SK-N-SH (cell line): ENCODE measurements around the gene FDXR. TPM values are rescaled to one million over a fixed set of nuclear protein-coding genes. Genes with fewer than 3 reads are reported as not detected.
A peak's percentile ranks its signal among the peaks of the same experiment; 100 is the strongest.
"Not testable (repeated sequence)": the region's sequence is repeated elsewhere in the genome, so short reads cannot be mapped to it uniquely, and the experiment has no call there.

Experiments used
- CTCF ChIA-PET: fragments of 300-600, 350-600 bp; formaldehyde crosslinking; extraction: SDS; loops from one replicate; lab custom pipeline; 2021; lab: Yijun Ruan, JAX
- POLR2A ChIA-PET: fragments of 350-600 bp; sonication (Branson Sonifier 250); formaldehyde crosslinking; extraction: SDS; loops from one replicate; lab custom pipeline; 2020; ENCODE audit warnings: antibody characterized with exemption, inconsistent platforms; lab: Yijun Ruan, JAX
- DNase-seq: peaks from one replicate; pipeline ENCODE4 v3.0.0; 2012
- H2AFZ ChIP-seq: fragments of 200-600 bp; sonication (generic); 2 replicates; pipeline ENCODE4 v1.8.1; 2016; ENCODE audit warnings: antibody characterized with exemption, mild to moderate bottlenecking, low read depth
- H3F3A ChIP-seq: fragments of 200-600 bp; sonication (generic); replicated peaks from 2 replicates; pipeline ENCODE3; 2016; ENCODE audit warnings: antibody characterized with exemption, mild to moderate bottlenecking; ENCODE audit not compliant: insufficient read depth
- H3K27ac ChIP-seq, 2 experiments: fragments of 200-500 bp in 1 of 2; fragments of 200-600 bp in 1 of 2; sonication (Bioruptor generic) in 1 of 2; sonication (generic), shearing (Covaris generic) in 1 of 2; 2 replicates each; pipeline versions ENCODE4 v1.5.1 to v1.6.1; 2014 to 2016; ENCODE audit warnings: low read depth in 2 of 2, inconsistent platforms in 1 of 2, low read length in 1 of 2, mild to moderate bottlenecking in 1 of 2, mixed read lengths in 1 of 2
- H3K27me3 ChIP-seq: fragments of 200-600 bp; sonication (generic), shearing (Covaris generic); 2 replicates; pipeline ENCODE4 v1.6.1; 2016; ENCODE audit warnings: mixed run types; ENCODE audit not compliant: insufficient read depth
- H3K36me3 ChIP-seq, 2 experiments: fragments of 200-500 bp in 1 of 2; fragments of 200-600 bp in 1 of 2; sonication (Bioruptor generic) in 1 of 2; sonication (generic) in 1 of 2; replicated peaks in 1 of 2; 2 replicates each; pipeline versions ENCODE3 to v1.5.1; 2014 to 2016; ENCODE audit warnings: low read length in 1 of 2, mild to moderate bottlenecking in 1 of 2; ENCODE audit not compliant: insufficient read depth in 2 of 2, control insufficient read depth in 1 of 2
- H3K4me1 ChIP-seq, 2 experiments: fragments of 200-500 bp in 1 of 2; fragments of 200-600 bp in 1 of 2; sonication (Bioruptor generic) in 1 of 2; sonication (generic), shearing (Covaris generic) in 1 of 2; 2 replicates each; pipeline versions ENCODE4 v1.5.1 to v1.6.1; 2014 to 2016; ENCODE audit warnings: low read depth in 1 of 2, low read length in 1 of 2, mixed run types in 1 of 2; ENCODE audit not compliant: insufficient read depth in 2 of 2, control insufficient read depth in 1 of 2
- H3K4me2 ChIP-seq: fragments of 200-600 bp; sonication (generic), shearing (Covaris generic); 2 replicates; pipeline ENCODE4 v1.6.1; 2017; ENCODE audit warnings: mixed run types
- H3K4me3 ChIP-seq, 2 experiments: fragments of 200-500 bp in 1 of 2; fragments of 200-600 bp in 1 of 2; sonication (Bioruptor generic) in 1 of 2; sonication (generic), shearing (Covaris generic) in 1 of 2; 2 replicates each; pipeline versions ENCODE4 v1.5.1 to v1.8.1; 2014 to 2016; ENCODE audit warnings: low read depth in 2 of 2, inconsistent platforms in 1 of 2, low read length in 1 of 2, mild to moderate bottlenecking in 1 of 2, mixed read lengths in 1 of 2, moderate library complexity in 1 of 2
- H3K79me2 ChIP-seq: fragments of 200-600 bp; sonication (generic); 2 replicates; pipeline ENCODE4 v1.8.1; 2017; ENCODE audit warnings: mild to moderate bottlenecking; ENCODE audit not compliant: insufficient read depth
- H3K9ac ChIP-seq: fragments of 200-600 bp; sonication (generic); 2 replicates; pipeline ENCODE4 v1.6.1; 2017; ENCODE audit warnings: mixed run types
- H3K9me2 ChIP-seq: fragments of 200-600 bp; sonication (generic); 2 replicates; pipeline ENCODE4 v1.6.1; 2017; ENCODE audit warnings: mixed run types
- H3K9me3 ChIP-seq: fragments of 200-600 bp; sonication (generic); 2 replicates; pipeline ENCODE4 v1.6.1; 2017; ENCODE audit warnings: mixed run types, mild to moderate bottlenecking, moderate library complexity
- H4K20me1 ChIP-seq: fragments of 200-600 bp; sonication (generic); 2 replicates; pipeline ENCODE4 v1.6.1; 2017; ENCODE audit warnings: mild to moderate bottlenecking, mixed run types; ENCODE audit not compliant: insufficient read depth
- ELF1 ChIP-seq: IDR thresholded peaks from 2 replicates; pipeline ENCODE4 v1.4.0; 2012
- EP300 ChIP-seq, 2 experiments: IDR thresholded peaks; 2 replicates each; pipeline versions ENCODE4 v1.4.0 to v1.6.1; 2012; ENCODE audit warnings: borderline replicate concordance in 1 of 2, low read depth in 1 of 2, low read length in 1 of 2
- EZH2phosphoT487 ChIP-seq: fragments of 200-600 bp; sonication (generic); IDR thresholded peaks from 2 replicates; pipeline ENCODE4 v1.6.1; 2017; ENCODE audit warnings: low read depth, mixed run types, mild to moderate bottlenecking, antibody characterized with exemption, moderate library complexity, borderline replicate concordance
- FOSL2 ChIP-seq: IDR thresholded peaks from 2 replicates; pipeline ENCODE4 v1.4.0; 2012; ENCODE audit warnings: low read depth, mild to moderate bottlenecking, moderate library complexity, borderline replicate concordance
- FOXJ3 ChIP-seq: sonication (generic); formaldehyde crosslinking; IDR thresholded peaks from 2 replicates; pipeline ENCODE4 v1.5.1; 2020; ENCODE audit warnings: mild to moderate bottlenecking, missing genetic modification reagents
- GABPA ChIP-seq: IDR thresholded peaks from 2 replicates; pipeline ENCODE4 v1.4.0; 2012; ENCODE audit warnings: low read depth, mild to moderate bottlenecking
- GATA2 ChIP-seq: sonication (generic); formaldehyde crosslinking; IDR thresholded peaks from 2 replicates; pipeline ENCODE4 v1.5.0; 2020; ENCODE audit warnings: mild to moderate bottlenecking, missing genetic modification reagents
- JUND ChIP-seq: IDR thresholded peaks from 2 replicates; pipeline ENCODE4 v1.4.0; 2012
- MEF2A ChIP-seq: IDR thresholded peaks from 2 replicates; pipeline ENCODE4 v1.4.0; 2012; ENCODE audit warnings: low read depth, borderline replicate concordance
- MXI1 ChIP-seq: IDR thresholded peaks from 2 replicates; pipeline ENCODE4 v1.6.1; 2012; ENCODE audit warnings: mild to moderate bottlenecking, low read depth, low read length, improper control_type of control experiment
- NRF1 ChIP-seq: IDR thresholded peaks from 2 replicates; pipeline ENCODE4 v1.6.1; 2012; ENCODE audit warnings: low read depth, mild to moderate bottlenecking, low read length
- RXRA ChIP-seq: IDR thresholded peaks from 2 replicates; pipeline ENCODE4 v1.4.0; 2012; ENCODE audit warnings: low read depth, mild to moderate bottlenecking, borderline replicate concordance
- TAF1 ChIP-seq: IDR thresholded peaks from 2 replicates; pipeline ENCODE4 v1.6.1; 2012; ENCODE audit warnings: low read depth, mild to moderate bottlenecking, low read length, moderate library complexity, borderline replicate concordance
- WGBS: methylation state at CpG from one replicate; pipeline ENCODE4 v1.1.6; 2017; ENCODE audit warnings: low lambda C conversion rate; 5-methylcytosine and 5-hydroxymethylcytosine counted together
- polyA plus RNA-seq, 3 experiments: library from polyadenylated mRNA; depleted of rRNA; stranded (reverse); fragments of >200 nt; gene quantifications; 2 replicates each; pipeline ENCODE4 v1.2.3, GENCODE V29; 2012
- TF ChIP-seq, protein P1 (sequence below): fragments of 200-600 bp; sonication (generic); IDR thresholded peaks from 2 replicates; pipeline ENCODE4 v1.6.1; 2017; ENCODE audit warnings: antibody characterized with exemption, mild to moderate bottlenecking, moderate library complexity
- TF ChIP-seq, protein P2 (sequence below): IDR thresholded peaks from 2 replicates; pipeline ENCODE4; 2012
- TF ChIP-seq, protein P3 (sequence below): fragments of 150-350 bp; IDR thresholded peaks from 2 replicates; pipeline ENCODE4 v1.6.1; 2016; ENCODE audit warnings: mild to moderate bottlenecking, low read depth, low read length

FDXR gene
- polyA plus RNA-seq, 1 of the 3 experiments (the other 2 are of a cell fraction): 86.7 TPM

DNA sequence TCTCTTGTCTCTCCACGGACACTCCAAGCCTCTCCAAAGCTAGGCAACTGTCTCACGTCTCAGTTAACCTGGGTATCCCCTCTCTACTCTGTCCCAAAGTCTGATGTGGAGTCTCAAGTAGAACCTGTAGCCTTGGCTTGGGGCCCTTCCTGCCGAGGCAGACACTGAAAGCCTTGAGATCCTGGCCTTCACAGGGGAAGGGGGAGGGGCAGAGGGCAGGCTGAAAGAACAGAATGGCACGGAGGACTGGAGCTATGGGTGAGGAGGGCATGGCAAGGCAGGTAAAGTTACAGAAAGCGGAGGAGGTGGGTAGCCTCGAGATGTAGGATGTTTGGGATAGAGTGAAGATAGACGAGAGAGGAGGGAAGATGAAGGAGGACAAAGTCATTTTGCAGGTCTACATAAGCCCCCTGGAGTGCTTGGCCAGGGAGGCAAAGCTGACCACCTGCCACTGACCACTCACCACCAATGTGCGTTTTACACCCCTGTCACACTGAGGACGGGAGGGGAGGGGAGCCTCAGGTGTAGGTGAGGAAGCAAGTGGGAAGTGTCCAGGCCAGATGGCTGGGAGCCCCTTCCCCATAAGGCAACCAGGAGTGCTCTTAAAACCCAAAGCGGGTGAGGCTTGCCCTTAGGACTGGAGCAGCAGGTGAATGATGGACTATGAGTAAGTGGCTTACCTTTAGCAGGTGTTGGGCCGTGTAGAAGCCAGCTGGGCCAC is 1.3 kb downstream of the FDXR start:
- H3F3A ChIP-seq: no peaks in the 10 kb centered on the region
- peaks cover 9% of the 10 kb centered on the region; the same call in 1 of the 2 replicates for H4K20me1 ChIP-seq
- H3K36me3 ChIP-seq: peaks cover 0 to 9% of the 10 kb centered on the region in 2 experiments
- H3K9ac ChIP-seq: 0 out of 2 replicates have a peak overlapping the region, but pooled peaks have one; percentile 74
- H3K4me2 ChIP-seq: peak overlapping the region; percentile 90
- no peaks in the 10 kb centered on the region for H3K27me3 ChIP-seq
- DNase-seq: no peak
- H3K9me2 ChIP-seq: no peaks in the 10 kb centered on the region
- peak overlapping the region; percentile 66 to 88 for H3K4me3 ChIP-seq
- H3K27ac ChIP-seq: no peak overlapping the region
- H3K4me1 ChIP-seq: peaks cover 12 to 19% of the 10 kb centered on the region in 2 experiments; a peak in 3 of 4 replicates
- no peak overlapping the region for H2AFZ ChIP-seq
- H3K9me3 ChIP-seq: no peaks in the 10 kb centered on the region
- TF ChIP-seq, protein P1, sequence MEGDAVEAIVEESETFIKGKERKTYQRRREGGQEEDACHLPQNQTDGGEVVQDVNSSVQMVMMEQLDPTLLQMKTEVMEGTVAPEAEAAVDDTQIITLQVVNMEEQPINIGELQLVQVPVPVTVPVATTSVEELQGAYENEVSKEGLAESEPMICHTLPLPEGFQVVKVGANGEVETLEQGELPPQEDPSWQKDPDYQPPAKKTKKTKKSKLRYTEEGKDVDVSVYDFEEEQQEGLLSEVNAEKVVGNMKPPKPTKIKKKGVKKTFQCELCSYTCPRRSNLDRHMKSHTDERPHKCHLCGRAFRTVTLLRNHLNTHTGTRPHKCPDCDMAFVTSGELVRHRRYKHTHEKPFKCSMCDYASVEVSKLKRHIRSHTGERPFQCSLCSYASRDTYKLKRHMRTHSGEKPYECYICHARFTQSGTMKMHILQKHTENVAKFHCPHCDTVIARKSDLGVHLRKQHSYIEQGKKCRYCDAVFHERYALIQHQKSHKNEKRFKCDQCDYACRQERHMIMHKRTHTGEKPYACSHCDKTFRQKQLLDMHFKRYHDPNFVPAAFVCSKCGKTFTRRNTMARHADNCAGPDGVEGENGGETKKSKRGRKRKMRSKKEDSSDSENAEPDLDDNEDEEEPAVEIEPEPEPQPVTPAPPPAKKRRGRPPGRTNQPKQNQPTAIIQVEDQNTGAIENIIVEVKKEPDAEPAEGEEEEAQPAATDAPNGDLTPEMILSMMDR: no peak
- TF ChIP-seq, protein P2, sequence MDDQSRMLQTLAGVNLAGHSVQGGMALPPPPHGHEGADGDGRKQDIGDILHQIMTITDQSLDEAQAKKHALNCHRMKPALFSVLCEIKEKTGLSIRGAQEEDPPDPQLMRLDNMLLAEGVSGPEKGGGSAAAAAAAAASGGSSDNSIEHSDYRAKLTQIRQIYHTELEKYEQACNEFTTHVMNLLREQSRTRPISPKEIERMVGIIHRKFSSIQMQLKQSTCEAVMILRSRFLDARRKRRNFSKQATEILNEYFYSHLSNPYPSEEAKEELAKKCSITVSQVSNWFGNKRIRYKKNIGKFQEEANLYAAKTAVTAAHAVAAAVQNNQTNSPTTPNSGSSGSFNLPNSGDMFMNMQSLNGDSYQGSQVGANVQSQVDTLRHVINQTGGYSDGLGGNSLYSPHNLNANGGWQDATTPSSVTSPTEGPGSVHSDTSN: no peak
- CTCF ChIA-PET: interaction anchor here (1.6 to 47.7 kb wide), 4 partner anchors 54 to 134 kb away, joined by 6 to 3869 read pairs (median 7); partner anchors contain the start of genes GRIN2C, NAT9 and RAB37
- POLR2A ChIA-PET: interaction anchor here (2.4 kb wide), 1 partner anchor 9 kb away, joined by 14 read pairs; no protein-coding TSS in a partner anchor
- WGBS: 92% methylated on average over 11 of the region's 11 CpGs
- H3K79me2 ChIP-seq: peaks cover 15% of the 10 kb centered on the region

DNA sequence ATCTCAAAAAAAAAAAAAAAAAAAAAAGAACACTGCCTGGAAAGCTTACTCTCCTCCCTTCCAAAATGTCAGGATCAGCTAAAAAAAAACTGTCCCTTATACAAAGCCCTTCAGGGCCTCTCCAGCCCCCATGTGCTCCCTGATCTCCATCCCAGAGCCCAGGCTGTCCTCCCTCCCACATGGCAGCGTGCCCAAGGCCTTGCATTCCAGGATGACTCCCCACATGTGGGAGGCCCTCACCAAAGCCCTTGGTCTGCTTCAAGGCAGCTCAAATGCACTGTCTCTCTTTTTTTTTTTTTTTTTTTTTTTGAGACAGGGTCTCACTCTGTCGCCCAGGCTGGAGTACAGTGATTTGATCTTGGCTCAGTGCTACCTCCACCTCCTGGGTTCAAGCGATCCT is 2.3 kb downstream of the FDXR start:
- ChIA-PET CTCF (interaction anchor here (0.7 to 47.7 kb wide), 6 partner anchors 53 to 134 kb away, joined by 3 to 3869 read pairs (median 6); partner anchors contain the start of genes GRIN2C, NAT9 and RAB37), POLR2A (no interaction called here)
- no peaks in the 10 kb centered on the region for H3K27me3 ChIP-seq
- peaks cover 9% of the 10 kb centered on the region; the same call in 1 of the 2 replicates for H4K20me1 ChIP-seq
- H2AFZ ChIP-seq: no peak overlapping the region
- no peak for TF ChIP-seq RXRA
- TF ChIP-seq MEF2A: no peak
- TF ChIP-seq, protein P3, sequence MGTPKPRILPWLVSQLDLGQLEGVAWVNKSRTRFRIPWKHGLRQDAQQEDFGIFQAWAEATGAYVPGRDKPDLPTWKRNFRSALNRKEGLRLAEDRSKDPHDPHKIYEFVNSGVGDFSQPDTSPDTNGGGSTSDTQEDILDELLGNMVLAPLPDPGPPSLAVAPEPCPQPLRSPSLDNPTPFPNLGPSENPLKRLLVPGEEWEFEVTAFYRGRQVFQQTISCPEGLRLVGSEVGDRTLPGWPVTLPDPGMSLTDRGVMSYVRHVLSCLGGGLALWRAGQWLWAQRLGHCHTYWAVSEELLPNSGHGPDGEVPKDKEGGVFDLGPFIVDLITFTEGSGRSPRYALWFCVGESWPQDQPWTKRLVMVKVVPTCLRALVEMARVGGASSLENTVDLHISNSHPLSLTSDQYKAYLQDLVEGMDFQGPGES: no peak
- TF ChIP-seq ELF1: no peak
- no peak for TF ChIP-seq MXI1
- TF ChIP-seq NRF1: no peak
- no peak for TF ChIP-seq FOSL2
- TF ChIP-seq TAF1: no peak
- no peak for TF ChIP-seq JUND
- TF ChIP-seq, protein P2: no peak
- no peak for TF ChIP-seq GABPA
- TF ChIP-seq GATA2 (CRISPR knock-in tag): no peak
- TF ChIP-seq EZH2phosphoT487: no peak
- TF ChIP-seq FOXJ3 (CRISPR knock-in tag): no peak
- no peak for TF ChIP-seq EP300 (IDR thresholded peaks at IDR 0.05; ENCODE audit: borderline replicate concordance in 1 of 2, low read depth in 1 of 2, low read length in 1 of 2)
- peak overlapping the region; percentile 90; the same call in 1 of the 2 replicates for H3K4me2 ChIP-seq
- no peak for DNase-seq
- no peak overlapping the region for H3K9ac ChIP-seq
- H3K9me3 ChIP-seq: no peaks in the 10 kb centered on the region
- peaks cover under 1% of the 10 kb centered on the region for H3F3A ChIP-seq
- peaks cover 15% of the 10 kb centered on the region for H3K79me2 ChIP-seq
- WGBS: 91% methylated on average over 3 of the region's 3 CpGs
- no peaks in the 10 kb centered on the region for H3K9me2 ChIP-seq
- H3K4me1 ChIP-seq: peaks cover 12 to 19% of the 10 kb centered on the region in 2 experiments; a peak in 3 of 4 replicates
- peaks cover under 1 to 15% of the 10 kb centered on the region in 2 experiments for H3K36me3 ChIP-seq
- no peak overlapping the region for H3K27ac ChIP-seq
- H3K4me3 ChIP-seq: no peak overlapping the region

DNA sequence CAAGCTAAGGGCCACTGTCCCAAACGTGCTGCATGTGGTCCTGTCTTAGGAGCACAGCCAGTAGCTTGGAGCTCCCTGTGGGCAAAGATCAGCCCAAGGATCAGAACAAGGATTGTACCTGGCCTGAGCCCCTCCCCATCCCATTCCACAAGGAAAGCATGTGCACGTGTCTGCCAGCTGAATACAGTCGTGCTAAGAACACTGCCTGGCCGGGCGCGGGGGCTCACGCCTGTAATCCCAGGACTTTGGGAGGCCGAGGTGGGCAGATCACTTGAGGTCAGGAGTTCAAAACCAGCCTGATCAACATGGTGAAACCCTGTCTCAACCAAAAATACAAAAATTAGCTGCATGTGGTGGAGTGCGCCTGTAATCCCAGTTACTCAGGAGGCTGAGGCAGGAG is 2.8 kb downstream of the FDXR start:
- POLR2A ChIA-PET, H3K9me2 ChIP-seq, H3K27ac ChIP-seq, H4K20me1 ChIP-seq, DNase-seq, H3F3A ChIP-seq, H3K27me3 ChIP-seq, H3K9ac ChIP-seq, H3K9me3 ChIP-seq, H3K4me3 ChIP-seq, H2AFZ ChIP-seq: not testable (repeated sequence)
- Histone ChIP-seq H3K4me1 (peaks cover 12 to 19% of the 10 kb centered on the region in 2 experiments; a peak in 3 of 4 replicates), H3K36me3 (peaks cover 3 to 18% of the 10 kb centered on the region in 2 experiments), H3K79me2 (peaks cover 15% of the 10 kb centered on the region), H3K4me2 (peak overlapping the region; percentile 90; the same call in 1 of the 2 replicates)
- 99% methylated on average over 9 of the region's 9 CpGs for WGBS
- CTCF ChIA-PET: interaction anchor here (0.7 to 47.7 kb wide), 5 partner anchors 52 to 133 kb away, joined by 3 to 3869 read pairs (median 5); partner anchors contain the start of genes GRIN2C, NAT9 and RAB37
